Panc1 (cell line): ENCODE results near the gene TAC4.

Experiments
- CTCF ChIP-seq: fragments of 450-650 bp; IDR thresholded peaks from 2 replicates; pipeline ENCODE4 v1.5.1; 2017; ENCODE audit warnings: mild to moderate bottlenecking
- REST ChIP-seq, 2 experiments: IDR thresholded peaks; 2 replicates each; pipeline ENCODE4 v1.6.1; 2011 to 2012; ENCODE audit warnings: low read depth in 2 of 2, control low read depth in 1 of 2, low read length in 1 of 2, mild to moderate bottlenecking in 1 of 2, moderate library complexity in 1 of 2; ENCODE audit not compliant: insufficient read depth in 1 of 2
- TCF7L2 ChIP-seq: IDR thresholded peaks from 2 replicates; pipeline ENCODE4 v1.6.1; 2011; ENCODE audit warnings: mild to moderate bottlenecking, low read depth, low read length, inconsistent platforms

- no peak for TF ChIP-seq CTCF
- no peak for TF ChIP-seq REST (IDR thresholded peaks at IDR 0.05; ENCODE audit: insufficient read depth in 1 of 2, low read depth in 2 of 2, low read length in 1 of 2)
- TF ChIP-seq TCF7L2 = no peak
Measured at GRCh38 chr17:49822829-49823228, 25.0 kb downstream of the TAC4 start.
